GM12874 (cell line): Measurements from ENCODE around the gene JMJD7.

ENCODE experiments used
- CTCF ChIP-seq: IDR thresholded peaks from 2 replicates; pipeline ENCODE4 v1.5.1; 2011; ENCODE audit warnings: low read depth, mild to moderate bottlenecking, control low read depth, low read length, moderate library complexity; ENCODE audit not compliant: insufficient read depth

The JMJD7 gene

DNA sequence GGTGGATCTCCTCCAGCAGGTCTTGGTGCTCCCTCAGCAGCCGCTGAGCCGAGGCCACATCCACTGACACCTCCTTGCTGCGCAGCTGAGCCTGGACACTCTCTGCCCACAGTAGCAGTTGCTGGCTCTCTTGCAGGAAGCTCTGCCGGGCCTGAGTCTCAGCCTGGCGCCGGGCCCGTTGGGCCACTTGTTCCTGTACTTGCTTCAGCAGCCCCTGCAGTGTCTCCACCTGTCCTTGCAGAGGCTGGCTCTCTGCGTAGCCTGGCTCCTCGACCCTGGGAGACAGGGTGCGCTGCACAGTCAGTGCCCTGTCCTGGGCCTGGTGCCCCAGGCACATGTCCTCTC lies 50.4 kb downstream of the JMJD7 start:
- no peak for TF ChIP-seq CTCF

DNA sequence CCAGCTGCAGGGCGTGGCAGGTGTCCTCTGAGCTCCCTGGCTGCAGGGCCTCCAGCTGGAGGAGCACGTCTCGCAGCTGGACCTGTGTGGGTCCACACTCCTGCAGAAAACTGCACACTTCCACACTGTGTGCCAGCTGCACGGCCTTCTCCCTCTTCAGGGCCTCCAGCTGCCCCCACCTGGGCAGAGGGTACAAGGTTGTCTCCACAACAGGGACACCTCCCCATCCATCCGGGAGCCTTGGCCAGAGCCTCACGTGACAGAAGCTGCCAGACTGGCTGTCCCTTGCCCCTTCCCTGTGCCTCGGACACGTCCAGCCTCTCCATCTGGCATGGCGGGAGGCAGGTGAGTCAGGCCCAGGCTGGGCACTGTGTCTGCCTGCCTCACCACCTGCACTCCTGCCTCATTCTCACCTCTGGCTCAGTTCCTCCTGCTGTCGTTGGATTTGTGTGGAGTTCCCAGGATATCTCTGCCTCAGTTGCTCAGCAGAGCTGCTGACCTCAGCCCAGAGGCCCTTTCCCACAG lies 51.5 kb downstream of the JMJD7 start:
- TF ChIP-seq CTCF = no peak

GRCh38 chr15:41880156-41880877 lies 52.4 kb downstream of the JMJD7 start:
- no peak for TF ChIP-seq CTCF

GRCh38 chr15:41881086-41881485 lies 53.2 kb downstream of the JMJD7 start:
- no peak for TF ChIP-seq CTCF

DNA sequence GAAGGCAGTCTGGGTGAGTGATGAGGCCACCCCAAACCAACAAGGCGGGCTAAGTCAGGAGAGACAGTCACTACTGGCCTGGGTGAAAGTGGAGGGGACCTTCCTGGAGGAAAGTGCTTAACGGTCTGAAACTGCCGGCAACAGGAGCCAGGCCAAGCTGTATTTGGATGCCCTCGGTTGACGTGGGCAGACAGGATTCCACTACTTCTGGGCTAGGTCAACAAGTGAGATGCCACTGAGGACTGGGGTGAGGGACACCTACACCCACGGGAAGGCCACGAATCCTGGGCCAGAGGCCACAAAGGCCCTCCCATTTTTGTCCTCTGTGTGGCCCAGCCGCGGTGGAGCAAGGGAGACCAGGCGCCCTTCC lies 53.6 kb downstream of the JMJD7 start:
- no peak for TF ChIP-seq CTCF

- no peak for TF ChIP-seq CTCF
Observed at GRCh38 chr15:41881920-41882688, 54.2 kb downstream of the JMJD7 start.

DNA sequence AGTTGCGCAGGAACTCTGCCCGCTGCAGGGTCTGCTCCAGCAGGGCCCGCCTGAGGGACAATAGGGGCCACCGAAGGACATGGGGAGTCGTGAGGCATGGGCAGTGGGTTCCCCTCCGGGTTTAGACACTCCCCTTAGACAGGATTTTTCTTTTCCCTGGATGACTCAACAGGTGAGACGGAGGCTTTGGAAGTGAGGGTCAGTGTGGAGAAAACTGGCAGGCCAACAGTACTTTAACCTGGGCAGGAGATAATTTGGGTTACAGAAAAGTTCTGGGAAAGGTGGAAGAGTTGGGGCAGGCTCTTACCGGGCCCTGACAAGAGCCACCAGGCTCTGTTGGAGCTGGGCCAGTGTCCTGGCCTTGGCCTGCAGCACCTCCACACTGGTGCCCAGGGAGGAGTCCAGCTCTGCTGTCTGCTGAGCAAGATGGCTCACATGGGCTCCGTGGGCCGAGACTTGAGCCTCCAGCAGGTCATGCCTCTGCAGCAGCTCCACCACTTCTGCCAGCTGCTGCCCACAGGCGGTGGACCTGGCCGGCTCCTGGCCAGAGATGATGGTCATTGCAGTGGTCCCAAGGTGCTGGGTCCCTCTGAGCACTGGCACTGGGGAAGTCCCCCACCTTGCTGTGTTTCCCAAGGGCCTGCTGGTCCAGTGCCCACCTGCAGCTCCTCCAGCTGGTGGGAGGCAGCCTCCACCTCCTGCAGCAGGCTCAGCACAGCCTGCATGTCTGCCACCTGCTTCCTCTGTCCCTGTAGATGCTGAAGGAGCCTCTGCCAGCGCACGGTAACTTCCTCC lies 55.0 kb downstream of the JMJD7 start:
- no peak for TF ChIP-seq CTCF
